HCT116 (cell line): ENCODE data around the gene SH3D19. TPM values are rescaled to one million over a fixed set of nuclear protein-coding genes. Genes with fewer than 3 reads are reported as not detected.

Experiments
- ATAC-seq: fragments of 200-7000 bp; cut with Tn5 transposase; 2 replicates; pipeline ENCODE4 v1.9.1; 2020; ENCODE audit warnings: mild to moderate bottlenecking, moderate library complexity
- BruUV-seq: library from RNA; stranded (reverse); fragments of 400-500 nt; replicated peaks from 2 replicates; lab custom pipeline; 2021; lab: Mats Ljungman, UMichigan
- CTCF ChIA-PET: fragments of 300-600 bp; sonication (Branson Sonifier 250); formaldehyde crosslinking; loops from one replicate; lab custom pipeline; 2021; ENCODE audit warnings: antibody characterized with exemption; lab: Charles Lee
- POLR2A ChIA-PET: fragments of 300-600, 350-600 bp; sonication (Branson Sonifier 250); formaldehyde crosslinking; loops from one replicate; lab custom pipeline; 2021; ENCODE audit warnings: antibody characterized with exemption; lab: Charles Lee
- RAD21 ChIA-PET, 2 experiments: fragments of 300-600 bp; sonication (Branson Sonifier 250); formaldehyde crosslinking; loops; one replicate each; lab custom pipeline; 2023; ENCODE audit warnings: low total read pairs in 2 of 2; ENCODE audit not compliant: uncharacterized antibody in 2 of 2, unreplicated experiment in 2 of 2, low non-redundant PET in 1 of 2; lab: Charles Lee
- DNase-seq: peaks from one replicate; pipeline ENCODE4 v3.0.0-alpha.2; 2010; ENCODE audit warnings: low read depth, low spot score
- H2AFZ ChIP-seq: fragments of 200-600 bp; shearing (Covaris generic), sonication (generic); 2 replicates; pipeline ENCODE4 v1.6.1; 2017; ENCODE audit warnings: low read depth, mixed run types, mixed read lengths, antibody characterized with exemption, low read length; ENCODE audit not compliant: poor library complexity, severe bottlenecking
- H3K27ac ChIP-seq: 2 replicates; pipeline ENCODE4 v1.5.1; 2012; ENCODE audit warnings: low read depth, low read length
- H3K27me3 ChIP-seq: fragments of 200-600 bp; sonication (generic); 2 replicates; pipeline ENCODE4 v1.6.1; 2016; ENCODE audit warnings: mixed run types, low read length, mixed read lengths; ENCODE audit not compliant: insufficient read depth
- H3K36me3 ChIP-seq, 2 experiments: fragments of 200-500 bp in 1 of 2; fragments of 200-600 bp in 1 of 2; sonication (Bioruptor generic) in 1 of 2; sonication (generic) in 1 of 2; 2 replicates each; pipeline versions ENCODE4 v1.5.1 to v1.6.1; 2014 to 2016; ENCODE audit warnings: low read length in 2 of 2, inconsistent platforms in 1 of 2, mixed read lengths in 1 of 2, mixed run types in 1 of 2; ENCODE audit not compliant: insufficient read depth in 2 of 2, control insufficient read depth in 1 of 2
- H3K4me1 ChIP-seq, 2 experiments: fragments of 200-600 bp in 1 of 2; sonication (generic) in 1 of 2; 2 replicates each; pipeline versions ENCODE4 v1.5.1 to v1.6.1; 2012 to 2017; ENCODE audit warnings: low read length in 2 of 2, inconsistent platforms in 1 of 2, mild to moderate bottlenecking in 1 of 2, mixed read lengths in 1 of 2, mixed run types in 1 of 2, moderate library complexity in 1 of 2; ENCODE audit not compliant: insufficient read depth in 2 of 2, control insufficient read depth in 1 of 2
- H3K4me2 ChIP-seq: fragments of 200-600 bp; sonication (generic); 2 replicates; pipeline ENCODE4 v1.6.1; 2017; ENCODE audit warnings: mixed run types, low read length, mixed read lengths
- H3K4me3 ChIP-seq, 2 experiments: fragments of 200-600 bp in 1 of 2; sonication (generic) in 1 of 2; replicated peaks in 1 of 2; 2 replicates each; pipeline ENCODE4 v1.5.1; 2011 to 2016; ENCODE audit warnings: low read length in 2 of 2, control low read depth in 1 of 2, low read depth in 1 of 2, mild to moderate bottlenecking in 1 of 2, mixed read lengths in 1 of 2, mixed run types in 1 of 2
- H3K79me2 ChIP-seq: fragments of 200-600 bp; sonication (generic); 2 replicates; pipeline ENCODE4 v1.6.1; 2017; ENCODE audit warnings: mild to moderate bottlenecking, mixed run types, low read length, moderate library complexity, mixed read lengths; ENCODE audit not compliant: insufficient read depth
- H3K9ac ChIP-seq: fragments of 200-600 bp; sonication (generic); 2 replicates; pipeline ENCODE4 v1.6.1; 2016; ENCODE audit warnings: low read length, mixed read lengths
- H3K9me2 ChIP-seq: fragments of 200-600 bp; sonication (generic), shearing (Covaris generic); 2 replicates; pipeline ENCODE4 v1.6.1; 2017; ENCODE audit warnings: mixed run types, mild to moderate bottlenecking, moderate library complexity; ENCODE audit not compliant: insufficient read depth
- H3K9me3 ChIP-seq, 2 experiments: fragments of 200-500 bp in 1 of 2; fragments of 200-600 bp in 1 of 2; sonication (Bioruptor generic) in 1 of 2; sonication (generic) in 1 of 2; 2 replicates each; pipeline ENCODE4 v1.6.1; 2014 to 2017; ENCODE audit warnings: low read length in 2 of 2, mixed read lengths in 2 of 2, inconsistent platforms in 1 of 2, low read depth in 1 of 2, mild to moderate bottlenecking in 1 of 2, mixed run types in 1 of 2, moderate library complexity in 1 of 2; ENCODE audit not compliant: control insufficient read depth in 1 of 2, insufficient read depth in 1 of 2
- H4K20me1 ChIP-seq: fragments of 200-600 bp; sonication (generic), shearing (Covaris generic); 2 replicates; pipeline ENCODE4 v1.6.1; 2017; ENCODE audit warnings: mixed run types, mild to moderate bottlenecking, moderate library complexity; ENCODE audit not compliant: insufficient read depth
- ATF3 ChIP-seq: IDR thresholded peaks from 2 replicates; pipeline ENCODE4 v1.6.1; 2012
- CBX3 ChIP-seq: IDR thresholded peaks from 2 replicates; pipeline ENCODE4 v1.6.1; 2012; ENCODE audit warnings: low read depth
- CEBPB ChIP-seq: IDR thresholded peaks from 2 replicates; pipeline ENCODE4 v1.6.1; 2012; ENCODE audit warnings: low read depth
- EGR1 ChIP-seq: IDR thresholded peaks from 2 replicates; pipeline ENCODE4 v1.6.1; 2012; ENCODE audit warnings: low read depth
- ELF1 ChIP-seq: IDR thresholded peaks from 2 replicates; pipeline ENCODE4 v1.6.1; 2012; ENCODE audit warnings: low read depth, borderline replicate concordance
- EZH2 ChIP-seq: fragments of 200-600 bp; sonication (generic); IDR thresholded peaks from 2 replicates; pipeline ENCODE4 v1.6.1; 2017; ENCODE audit warnings: antibody characterized with exemption, mixed run types
- EZH2phosphoT487 ChIP-seq: fragments of 200-600 bp; IDR thresholded peaks from 2 replicates; pipeline ENCODE4 v1.6.1; 2018; ENCODE audit warnings: antibody characterized with exemption, borderline replicate concordance
- MAX ChIP-seq: IDR thresholded peaks from 2 replicates; pipeline ENCODE4 v1.6.1; 2012
- POLR2A ChIP-seq: IDR thresholded peaks from 2 replicates; pipeline ENCODE4 v1.7.0; 2011; ENCODE audit warnings: borderline replicate concordance; ENCODE audit not compliant: insufficient read depth, insufficient read length; ENCODE audit errors: extremely low read depth
- POLR2AphosphoS5 ChIP-seq: IDR thresholded peaks from 2 replicates; pipeline ENCODE4 v1.6.1; 2011; ENCODE audit warnings: mild to moderate bottlenecking, low read depth, low read length, moderate library complexity
- RAD21 ChIP-seq: IDR thresholded peaks from 2 replicates; pipeline ENCODE4 v1.6.1; 2012; ENCODE audit warnings: low read depth, mild to moderate bottlenecking
- REST ChIP-seq: IDR thresholded peaks from 2 replicates; pipeline ENCODE4 v1.6.1; 2012; ENCODE audit warnings: low read depth
- SIN3A ChIP-seq: IDR thresholded peaks from 2 replicates; pipeline ENCODE4 v1.6.1; 2012; ENCODE audit warnings: low read depth
- SP1 ChIP-seq: IDR thresholded peaks from 2 replicates; pipeline ENCODE4 v1.6.1; 2012; ENCODE audit warnings: low read depth
- SRF ChIP-seq: IDR thresholded peaks from 2 replicates; pipeline ENCODE4 v1.6.1; 2012; ENCODE audit warnings: low read depth
- TCF7L2 ChIP-seq: IDR thresholded peaks from 2 replicates; pipeline ENCODE4 v1.7.0; 2011; ENCODE audit warnings: borderline replicate concordance, inconsistent platforms; ENCODE audit not compliant: insufficient read depth, insufficient read length; ENCODE audit errors: extremely low read depth
- YY1 ChIP-seq: IDR thresholded peaks from 2 replicates; pipeline ENCODE4 v1.6.1; 2011; ENCODE audit warnings: low read length, low read depth, moderate library complexity, mild to moderate bottlenecking; ENCODE audit not compliant: insufficient replicate concordance; ENCODE audit errors: extremely low read depth
- ZFX ChIP-seq: fragments of 450-650 bp; IDR thresholded peaks from 2 replicates; pipeline ENCODE4 v1.6.1; 2017
- intact Hi-C: fragments of 100-400 bp; cut with micrococcal nuclease; formaldehyde crosslinking; loops from 2 replicates; pipeline ENCODE4 v1.10.0; 2022
- total RNA-seq: library from RNA; stranded (reverse); gene quantifications from one replicate; pipeline ENCODE4 v1.2.1, GENCODE V29; 2021; ENCODE audit not compliant: unreplicated experiment
- TF ChIP-seq, protein P1 (sequence below), 3 experiments: fragments of 200-600 bp in 1 of 3; sonication (generic) in 1 of 3; IDR thresholded peaks in 2 of 3; conservative IDR thresholded peaks in 1 of 3; 2 replicates each; pipeline ENCODE4 v1.5.1; 2012 to 2017; ENCODE audit warnings: low read depth in 2 of 3, low read length in 2 of 3, antibody characterized with exemption in 1 of 3, borderline replicate concordance in 1 of 3, control low read depth in 1 of 3, mild to moderate bottlenecking in 1 of 3, mixed read lengths in 1 of 3, mixed run types in 1 of 3, moderate library complexity in 1 of 3; ENCODE audit not compliant: insufficient read depth in 1 of 3
- TF ChIP-seq, protein P2 (sequence below): IDR thresholded peaks from 2 replicates; pipeline ENCODE4 v1.6.1; 2011; ENCODE audit warnings: mild to moderate bottlenecking, low read length, moderate library complexity; ENCODE audit not compliant: insufficient replicate concordance; ENCODE audit errors: extremely low read depth

The SH3D19 gene
- total RNA-seq, 1 experiment from 2014 or later: 37.5 TPM

GRCh38 chr4:151359576-151359975, 34.2 kb upstream of the SH3D19 start:
- Histone ChIP-seq H3K27me3 (no peaks in the 10 kb centered on the region), H3K4me2 (no peak overlapping the region), H3K9me2 (no peaks in the 10 kb centered on the region), H3K27ac (no peak overlapping the region), H2AFZ (no peak overlapping the region), H3K4me3 (no peak overlapping the region), H3K9me3 (no peaks in the 10 kb centered on the region), H3K79me2 (no peaks in the 10 kb centered on the region), H3K36me3 (no peaks in the 10 kb centered on the region), H3K4me1 (peaks cover 0 to 20% of the 10 kb centered on the region in 2 experiments; a peak in 2 of 4 replicates), H4K20me1 (no peaks in the 10 kb centered on the region), H3K9ac (no peak overlapping the region)
- no TSS peak for BruUV-seq
- ChIA-PET RAD21 (no interaction called here), CTCF (interaction anchor here (1.2 to 2.1 kb wide), 2 partner anchors 242 to 245 kb away, joined by 4 to 8 read pairs; no protein-coding TSS in a partner anchor), POLR2A (no interaction called here)
- ATAC-seq (no peak), DNase-seq (no peak)
- intact Hi-C loops: no loop called here
- no peak for TF ChIP-seq EZH2phosphoT487
- TF ChIP-seq SP1: no peak
- TF ChIP-seq RAD21: no peak
- TF ChIP-seq CBX3: no peak
- no peak for TF ChIP-seq ZFX
- no peak for TF ChIP-seq POLR2A
- TF ChIP-seq CEBPB: no peak
- TF ChIP-seq ATF3: no peak
- TF ChIP-seq, protein P1, sequence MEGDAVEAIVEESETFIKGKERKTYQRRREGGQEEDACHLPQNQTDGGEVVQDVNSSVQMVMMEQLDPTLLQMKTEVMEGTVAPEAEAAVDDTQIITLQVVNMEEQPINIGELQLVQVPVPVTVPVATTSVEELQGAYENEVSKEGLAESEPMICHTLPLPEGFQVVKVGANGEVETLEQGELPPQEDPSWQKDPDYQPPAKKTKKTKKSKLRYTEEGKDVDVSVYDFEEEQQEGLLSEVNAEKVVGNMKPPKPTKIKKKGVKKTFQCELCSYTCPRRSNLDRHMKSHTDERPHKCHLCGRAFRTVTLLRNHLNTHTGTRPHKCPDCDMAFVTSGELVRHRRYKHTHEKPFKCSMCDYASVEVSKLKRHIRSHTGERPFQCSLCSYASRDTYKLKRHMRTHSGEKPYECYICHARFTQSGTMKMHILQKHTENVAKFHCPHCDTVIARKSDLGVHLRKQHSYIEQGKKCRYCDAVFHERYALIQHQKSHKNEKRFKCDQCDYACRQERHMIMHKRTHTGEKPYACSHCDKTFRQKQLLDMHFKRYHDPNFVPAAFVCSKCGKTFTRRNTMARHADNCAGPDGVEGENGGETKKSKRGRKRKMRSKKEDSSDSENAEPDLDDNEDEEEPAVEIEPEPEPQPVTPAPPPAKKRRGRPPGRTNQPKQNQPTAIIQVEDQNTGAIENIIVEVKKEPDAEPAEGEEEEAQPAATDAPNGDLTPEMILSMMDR (IDR thresholded peaks at IDR 0.05 in 2 of 3, conservative IDR thresholded peaks at IDR 0.05 in 1 of 3; ENCODE audit: borderline replicate concordance in 1 of 3, insufficient read depth in 1 of 3, low read depth in 2 of 3, low read length in 2 of 3): no peak
- TF ChIP-seq MAX: no peak
- no peak for TF ChIP-seq EZH2
- no peak for TF ChIP-seq TCF7L2
- no peak for TF ChIP-seq YY1
- TF ChIP-seq, protein P2, sequence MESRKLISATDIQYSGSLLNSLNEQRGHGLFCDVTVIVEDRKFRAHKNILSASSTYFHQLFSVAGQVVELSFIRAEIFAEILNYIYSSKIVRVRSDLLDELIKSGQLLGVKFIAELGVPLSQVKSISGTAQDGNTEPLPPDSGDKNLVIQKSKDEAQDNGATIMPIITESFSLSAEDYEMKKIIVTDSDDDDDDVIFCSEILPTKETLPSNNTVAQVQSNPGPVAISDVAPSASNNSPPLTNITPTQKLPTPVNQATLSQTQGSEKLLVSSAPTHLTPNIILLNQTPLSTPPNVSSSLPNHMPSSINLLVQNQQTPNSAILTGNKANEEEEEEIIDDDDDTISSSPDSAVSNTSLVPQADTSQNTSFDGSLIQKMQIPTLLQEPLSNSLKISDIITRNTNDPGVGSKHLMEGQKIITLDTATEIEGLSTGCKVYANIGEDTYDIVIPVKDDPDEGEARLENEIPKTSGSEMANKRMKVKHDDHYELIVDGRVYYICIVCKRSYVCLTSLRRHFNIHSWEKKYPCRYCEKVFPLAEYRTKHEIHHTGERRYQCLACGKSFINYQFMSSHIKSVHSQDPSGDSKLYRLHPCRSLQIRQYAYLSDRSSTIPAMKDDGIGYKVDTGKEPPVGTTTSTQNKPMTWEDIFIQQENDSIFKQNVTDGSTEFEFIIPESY: no peak
- TF ChIP-seq SRF: no peak
- TF ChIP-seq REST: no peak
- no peak for TF ChIP-seq EGR1
- TF ChIP-seq POLR2AphosphoS5: no peak
- TF ChIP-seq SIN3A: no peak
- TF ChIP-seq ELF1: no peak
